Subcutaneous abdominal adipose tissue (tissue), 5 donors: Measurements from ENCODE around the gene S100A1.
A peak's percentile ranks its signal among the peaks of the same experiment; 100 is the strongest.

Experiments used
- H3K27ac ChIP-seq: one replicate; pipeline ENCODE4 v1.7.0; 2013; ENCODE audit warnings: low read depth, mild to moderate bottlenecking, inconsistent platforms, low read length, moderate library complexity
- H3K27me3 ChIP-seq, 5 donors: one replicate each; pipeline ENCODE4 v1.7.0; 2013; ENCODE audit warnings: low read length in 5 of 5, inconsistent platforms in 1 of 5; ENCODE audit not compliant: control insufficient read depth in 5 of 5, insufficient read depth in 4 of 5
- H3K36me3 ChIP-seq, 5 donors: one replicate each; pipeline ENCODE4 v1.7.0; 2013; ENCODE audit warnings: low read length in 5 of 5; ENCODE audit not compliant: control insufficient read depth in 5 of 5, insufficient read depth in 5 of 5
- H3K4me1 ChIP-seq, 5 donors: one replicate each; pipeline ENCODE4 v1.7.0; 2013; ENCODE audit warnings: low read length in 5 of 5, mild to moderate bottlenecking in 3 of 5, moderate library complexity in 1 of 5; ENCODE audit not compliant: control insufficient read depth in 5 of 5, insufficient read depth in 5 of 5
- H3K4me3 ChIP-seq, 5 donors: one replicate each; pipeline ENCODE4 v1.7.0; 2013; ENCODE audit warnings: low read length in 5 of 5, low read depth in 1 of 5
- H3K9ac ChIP-seq, 5 donors: one replicate each; pipeline ENCODE4 v1.7.0; 2013; ENCODE audit warnings: low read length in 5 of 5, mild to moderate bottlenecking in 4 of 5, moderate library complexity in 3 of 5
- H3K9me3 ChIP-seq, 5 donors: one replicate each; pipeline ENCODE4 v1.7.0; 2013; ENCODE audit warnings: low read length in 5 of 5; ENCODE audit not compliant: control insufficient read depth in 5 of 5
- donor health status: healthy.
- donor health status: healthy.
- donor health status: healthy.
- donor health status: healthy.
- donor health status: healthy.

S100A1 gene

GRCh38 chr1:153614906-153615305 lies 13.3 kb upstream of the S100A1 start:
- Histone ChIP-seq H3K4me3 (no peak overlapping the region), H3K9ac (no peak overlapping the region), H3K36me3 (peaks cover 0 to 18% (median 13%) of the 10 kb centered on the region in 5 donors), H3K27ac (peak overlapping the region; percentile 23), H3K27me3 (no peaks in the 10 kb centered on the region), H3K9me3 (no peaks in the 10 kb centered on the region), H3K4me1 (peaks cover 11 to 56% (median 39%) of the 10 kb centered on the region in 5 donors)

GRCh38 chr1:153615406-153615805 lies 12.8 kb upstream of the S100A1 start:
- Histone ChIP-seq H3K27ac (peak overlapping the region; percentile 23), H3K36me3 (peaks cover 0 to 21% (median 15%) of the 10 kb centered on the region in 5 donors), H3K4me3 (no peak overlapping the region), H3K4me1 (peaks cover 6 to 51% (median 34%) of the 10 kb centered on the region in 5 donors), H3K9me3 (no peaks in the 10 kb centered on the region), H3K27me3 (no peaks in the 10 kb centered on the region), H3K9ac (no peak overlapping the region)

GRCh38 chr1:153616144-153616916 lies 11.9 kb upstream of the S100A1 start, which contains the start of gene S100A14:
S100A14 (minus strand) TSS chr1:153616325; CDS start chr1:153615858, 467 bp downstream.
- Histone ChIP-seq H3K4me1 (peaks cover 5 to 43% (median 27%) of the 10 kb centered on the region in 5 donors), H3K4me3 (no peak within 1 kb of the TSS), H3K9ac (peak within 1 kb of the TSS in 3 of 5 donors; percentile 5 to 43 (median 26))

GRCh38 chr1:153616917-153617311 lies 11.3 kb upstream of the S100A1 start:
- Histone ChIP-seq H3K27me3 (no peaks in the 10 kb centered on the region), H3K27ac (peak overlapping the region; percentile 72), H3K9me3 (no peaks in the 10 kb centered on the region), H3K36me3 (peaks cover 0 to 24% (median 15%) of the 10 kb centered on the region in 5 donors), H3K4me1 (peaks cover 5 to 38% (median 22%) of the 10 kb centered on the region in 5 donors), H3K4me3 (no peak overlapping the region), H3K9ac (peak overlapping the region in 2 of 5 donors; percentile 26 to 43)

More at GRCh38 chr1:153616144-153616916, 11.9 kb upstream of the S100A1 start, which contains the start of gene S100A14:
- H3K27me3 ChIP-seq = no peaks in the 10 kb centered on the region
- H3K9me3 ChIP-seq = no peaks in the 10 kb centered on the region
- peak within 1 kb of the TSS; percentile 72 for H3K27ac ChIP-seq
- peaks cover 0 to 24% (median 15%) of the 10 kb centered on the region in 5 donors for H3K36me3 ChIP-seq

- Histone ChIP-seq H3K27me3 (no peaks in the 10 kb centered on the region), H3K9ac (peak overlapping the region in 3 of 5 donors; percentile 1 to 57 (median 44)), H3K27ac (peak overlapping the region; percentile 72), H3K9me3 (no peaks in the 10 kb centered on the region), H3K4me1 (peaks cover 5 to 37% (median 28%) of the 10 kb centered on the region in 5 donors), H3K4me3 (no peak overlapping the region), H3K36me3 (peaks cover 0 to 31% (median 15%) of the 10 kb centered on the region in 5 donors)
Measured at GRCh38 chr1:153617663-153618062, 10.6 kb upstream of the S100A1 start.

GRCh38 chr1:153619171-153619570 lies 9.1 kb upstream of the S100A1 start:
- Histone ChIP-seq H3K27ac (no peak overlapping the region), H3K4me1 (peaks cover 5 to 44% (median 41%) of the 10 kb centered on the region in 5 donors), H3K9me3 (no peaks in the 10 kb centered on the region), H3K9ac (no peak overlapping the region), H3K4me3 (no peak overlapping the region), H3K36me3 (peaks cover 0 to 39% (median 15%) of the 10 kb centered on the region in 5 donors), H3K27me3 (no peaks in the 10 kb centered on the region)

- Histone ChIP-seq H3K27ac (peak overlapping the region; percentile 94), H3K36me3 (peaks cover 0 to 43% (median 19%) of the 10 kb centered on the region in 5 donors), H3K4me1 (peaks cover 6 to 59% (median 51%) of the 10 kb centered on the region in 5 donors), H3K9me3 (no peaks in the 10 kb centered on the region), H3K4me3 (peak overlapping the region in 1 of 5 donors; percentile 32), H3K9ac (peak overlapping the region in 3 of 5 donors; percentile 23 to 67 (median 53)), H3K27me3 (no peaks in the 10 kb centered on the region)
Measured at GRCh38 chr1:153623101-153623500, 5.1 kb upstream of the S100A1 start.

- Histone ChIP-seq H3K4me1 (peaks cover 6 to 77% (median 60%) of the 10 kb centered on the region in 5 donors), H3K27ac (peak overlapping the region; percentile 94), H3K9me3 (no peaks in the 10 kb centered on the region), H3K4me3 (peak overlapping the region in 3 of 5 donors; percentile 3 to 87 (median 81)), H3K9ac (peak overlapping the region in 1 of 5 donors; percentile 31), H3K36me3 (peaks cover 0 to 30% (median 6%) of the 10 kb centered on the region in 5 donors), H3K27me3 (no peaks in the 10 kb centered on the region)
Measured at GRCh38 chr1:153624965-153625611, 3.1 kb upstream of the S100A1 start.

- Histone ChIP-seq H3K27me3 (no peaks in the 10 kb centered on the region), H3K9me3 (no peaks in the 10 kb centered on the region), H3K27ac (peak overlapping the region; percentile 94), H3K4me3 (peak overlapping the region; percentile 63 to 87 (median 73)), H3K4me1 (peaks cover 6 to 84% (median 66%) of the 10 kb centered on the region in 5 donors), H3K36me3 (peaks cover 0 to 24% (median 6%) of the 10 kb centered on the region in 5 donors), H3K9ac (peak overlapping the region; percentile 77 to 89 (median 86))
Measured at GRCh38 chr1:153626477-153626903, 1.7 kb upstream of the S100A1 start.
